GM15510 (cell line): Measurements from ENCODE around the gene SERPINA5.

Source experiments
- POLR2A ChIP-seq: IDR thresholded peaks from 3 replicates; pipeline ENCODE4 v1.6.1; 2011; ENCODE audit warnings: borderline replicate concordance; ENCODE audit not compliant: insufficient read length; ENCODE audit errors: extremely low read depth

Gene SERPINA5

GRCh38 chr14:94631536-94632304 lies 50.5 kb downstream of the SERPINA5 start:
- no peak for TF ChIP-seq POLR2A

- TF ChIP-seq POLR2A: no peak
Observed at GRCh38 chr14:94632305-94632590, 51.0 kb downstream of the SERPINA5 start.

- TF ChIP-seq POLR2A: no peak
Observed at GRCh38 chr14:94633121-94633520, 51.9 kb downstream of the SERPINA5 start.

GRCh38 chr14:94635154-94635553 lies 53.9 kb downstream of the SERPINA5 start:
- TF ChIP-seq POLR2A: no peak

GRCh38 chr14:94636744-94637412 lies 55.7 kb downstream of the SERPINA5 start:
- no peak for TF ChIP-seq POLR2A

- TF ChIP-seq POLR2A: no peak
Observed at GRCh38 chr14:94638339-94638738, 57.1 kb downstream of the SERPINA5 start.

GRCh38 chr14:94638961-94639817 lies 58.0 kb downstream of the SERPINA5 start:
- TF ChIP-seq POLR2A: no peak

GRCh38 chr14:94640721-94641631 lies 59.8 kb downstream of the SERPINA5 start:
- no peak for TF ChIP-seq POLR2A

- TF ChIP-seq POLR2A: no peak
Observed at GRCh38 chr14:94641632-94641955, 60.4 kb downstream of the SERPINA5 start.
